Endodermal cell (in vitro differentiated cells): Measurements from ENCODE around the gene EXOC8. TPM values are rescaled to one million over a fixed set of nuclear protein-coding genes. Genes with fewer than 3 reads are reported as not detected.

Source experiments
- DNase-seq: peaks from one replicate; pipeline ENCODE4 v3.0.0-alpha.2; 2017
- H3K27ac ChIP-seq: 2 replicates; pipeline ENCODE4 v1.5.1; 2013; ENCODE audit warnings: mild to moderate bottlenecking, low read depth, low read length, moderate library complexity
- H3K27me3 ChIP-seq: 2 replicates; pipeline ENCODE4 v1.6.1; 2013; ENCODE audit warnings: mild to moderate bottlenecking, low read length, moderate library complexity; ENCODE audit not compliant: insufficient read depth, control insufficient read depth, poor library complexity, severe bottlenecking
- H3K36me3 ChIP-seq: 2 replicates; pipeline ENCODE4 v1.7.0; 2013; ENCODE audit warnings: mild to moderate bottlenecking, low read length, moderate library complexity; ENCODE audit not compliant: control insufficient read depth, insufficient read depth
- H3K4me1 ChIP-seq: one replicate; pipeline ENCODE4 v1.7.0; 2013; ENCODE audit warnings: low read length; ENCODE audit not compliant: control insufficient read depth, insufficient read depth
- H3K4me3 ChIP-seq: 2 replicates; pipeline ENCODE4 v1.5.1; 2013; ENCODE audit warnings: mild to moderate bottlenecking, low read length, moderate library complexity
- H3K9ac ChIP-seq: 2 replicates; pipeline ENCODE4 v1.6.1; 2013; ENCODE audit warnings: mild to moderate bottlenecking, low read length, moderate library complexity; ENCODE audit not compliant: poor library complexity, severe bottlenecking; ENCODE audit errors: extremely low read depth
- H3K9me3 ChIP-seq: 2 replicates; pipeline ENCODE4 v1.6.1; 2013; ENCODE audit warnings: mild to moderate bottlenecking, low read length, moderate library complexity; ENCODE audit not compliant: control insufficient read depth
- H3K27ac Mint-ChIP-seq: 2 replicates; pipeline ENCODE4 v1.8.0; 2020; ENCODE audit warnings: mixed read lengths
- H3K27me3 Mint-ChIP-seq: 2 replicates; pipeline ENCODE4 v1.8.0; 2021; ENCODE audit warnings: mild to moderate bottlenecking, mixed read lengths; ENCODE audit not compliant: insufficient read depth
- H3K36me3 Mint-ChIP-seq: 2 replicates; pipeline ENCODE4 v1.8.0; 2020; ENCODE audit warnings: low read depth, mixed read lengths
- H3K4me1 Mint-ChIP-seq: 2 replicates; pipeline ENCODE4 v1.8.0; 2020; ENCODE audit warnings: mixed read lengths
- H3K4me3 Mint-ChIP-seq: 2 replicates; pipeline ENCODE4 v1.8.0; 2020; ENCODE audit warnings: mild to moderate bottlenecking, moderate library complexity, mixed read lengths
- H3K9me3 Mint-ChIP-seq: 2 replicates; pipeline ENCODE4 v1.8.0; 2020; ENCODE audit warnings: mild to moderate bottlenecking, mixed read lengths
- CTCF ChIP-seq: fragments of 200-600 bp; sonication (generic); conservative IDR thresholded peaks from 2 replicates; pipeline ENCODE4 v1.5.0; 2021; ENCODE audit warnings: antibody characterized with exemption, mild to moderate bottlenecking
- WGBS, 2 experiments: methylation state at CpG; one replicate each; pipeline versions ENCODE4 v1.1.5 to v1.1.7; 2013; ENCODE audit warnings: missing lambda C conversion rate in 2 of 2, mixed read lengths in 1 of 2; ENCODE audit not compliant: insufficient coverage in 1 of 2, insufficient read length in 1 of 2; 5-methylcytosine and 5-hydroxymethylcytosine counted together
- long read RNA-seq, 4 experiments: library from polyadenylated mRNA in 2 of 4; library from RNA in 1 of 4; library from capped mRNA in 1 of 4; stranded (forward) in 3 of 4; unstranded in 1 of 4; transcript quantifications; one replicate each; pipeline ENCODE4 v2.0.0, GENCODE V29; 2020 to 2021; ENCODE audit warnings: inconsistent platforms in 1 of 4
- polyA plus RNA-seq, 2 experiments: library from polyadenylated mRNA; stranded (reverse); fragments of 50-300 nt; gene quantifications; one replicate each; pipeline ENCODE4 v1.2.3, GENCODE V29; 2013
- total RNA-seq, 2 donors: library from RNA; stranded (reverse); fragmentation: NEBNext Ultra II Directional in 1 of 2; extraction: Animal tissue kit (Norgen Biotek cat#: 25700) in 1 of 2; gene quantifications; 2 replicates in 1 of 2; 3 replicates in 1 of 2; pipeline ENCODE4 v1.2.1, GENCODE V29; 2021

The EXOC8 gene
- total RNA-seq: 10 to 100 TPM in 1 of 2 donors, 1 to 10 TPM in 1; 9.9 to 13.1 TPM
- 5.6 TPM for polyA plus RNA-seq (2013, experiment 1 of 2)
- polyA plus RNA-seq (2013, experiment 2 of 2): 6.0 TPM
- long read RNA-seq, experiment 1, full-length matches to known transcripts: 3 of 3 reads
- long read RNA-seq, experiment 1, partial matches to known transcripts: 0 of 3 reads
- long read RNA-seq, experiment 1, other reads (novel, unspliced or antisense): 0 of 3 reads
- long read RNA-seq, experiment 2, full-length matches to known transcripts: 12 of 12 reads
- long read RNA-seq, experiment 2, partial matches to known transcripts: 0 of 12 reads
- long read RNA-seq, experiment 2, other reads (novel, unspliced or antisense): 0 of 12 reads
- long read RNA-seq, experiment 3, full-length matches to known transcripts: 9 of 9 reads
- long read RNA-seq, experiment 3, partial matches to known transcripts: 0 of 9 reads
- long read RNA-seq, experiment 3, other reads (novel, unspliced or antisense): 0 of 9 reads
- long read RNA-seq, experiment 4: 0 reads

GRCh38 chr1:231337472-231338269 is at the start of gene EXOC8:
TSS of gene EXOC8 (minus strand) at chr1:231337852. CDS start at chr1:231337745, 107 bp downstream.
- DNase-seq: peak; percentile 99
- peak within 1 kb of the TSS; percentile 98 for H3K27ac Mint-ChIP-seq
- peaks cover 19% of the 10 kb centered on the region for H3K36me3 ChIP-seq
- H3K9ac ChIP-seq: peak within 1 kb of the TSS; percentile 71
- TF ChIP-seq CTCF: peak; percentile 8
- H3K9me3 Mint-ChIP-seq: no peaks in the 10 kb centered on the region
- peak within 1 kb of the TSS; percentile 89 for H3K27ac ChIP-seq
- WGBS, 2 experiments: 0 to 1% methylated on average over 41 to 74 of the region's 74 CpGs
- H3K9me3 ChIP-seq: no peaks in the 10 kb centered on the region
- H3K27me3 ChIP-seq: no peaks in the 10 kb centered on the region
- H3K4me3 ChIP-seq: peak within 1 kb of the TSS; percentile 98
- H3K4me1 Mint-ChIP-seq: peaks cover 42% of the 10 kb centered on the region
- no peaks in the 10 kb centered on the region for H3K27me3 Mint-ChIP-seq
- H3K4me3 Mint-ChIP-seq: peak within 1 kb of the TSS; percentile 100
- H3K4me1 ChIP-seq: peaks cover 8% of the 10 kb centered on the region
- peaks cover 23% of the 10 kb centered on the region for H3K36me3 Mint-ChIP-seq

GRCh38 chr1:231386466-231386865 is 48.8 kb upstream of the EXOC8 start:
- TF ChIP-seq CTCF: no peak
- Mint-ChIP-seq H3K9me3 (no peaks in the 10 kb centered on the region), H3K4me1 (peaks cover 9% of the 10 kb centered on the region), H3K27me3 (no peaks in the 10 kb centered on the region), H3K4me3 (no peak overlapping the region), H3K27ac (no peak overlapping the region), H3K36me3 (no peaks in the 10 kb centered on the region)
- Histone ChIP-seq H3K4me1 (no peaks in the 10 kb centered on the region), H3K4me3 (no peak overlapping the region), H3K36me3 (no peaks in the 10 kb centered on the region), H3K27me3 (no peaks in the 10 kb centered on the region), H3K9me3 (no peaks in the 10 kb centered on the region), H3K9ac (no peak overlapping the region), H3K27ac (no peak overlapping the region)
- DNase-seq: no peak

- Histone ChIP-seq H3K9ac (no peak overlapping the region), H3K4me1 (no peaks in the 10 kb centered on the region), H3K9me3 (no peaks in the 10 kb centered on the region), H3K27me3 (no peaks in the 10 kb centered on the region), H3K4me3 (no peak overlapping the region), H3K27ac (no peak overlapping the region), H3K36me3 (no peaks in the 10 kb centered on the region)
- Mint-ChIP-seq H3K9me3 (no peaks in the 10 kb centered on the region), H3K4me1 (peaks cover 9% of the 10 kb centered on the region), H3K27ac (no peak overlapping the region), H3K36me3 (no peaks in the 10 kb centered on the region), H3K4me3 (no peak overlapping the region), H3K27me3 (no peaks in the 10 kb centered on the region)
- no peak for TF ChIP-seq CTCF
- WGBS, 2 experiments: 91 to 95% methylated on average over 2 of the region's 2 CpGs
- DNase-seq: no peak
These were observed 47.7 kb upstream of the EXOC8 start for GRCh38 chr1:231385416-231385748.
